ENCODE data around the gene PTPRD.

DNA sequence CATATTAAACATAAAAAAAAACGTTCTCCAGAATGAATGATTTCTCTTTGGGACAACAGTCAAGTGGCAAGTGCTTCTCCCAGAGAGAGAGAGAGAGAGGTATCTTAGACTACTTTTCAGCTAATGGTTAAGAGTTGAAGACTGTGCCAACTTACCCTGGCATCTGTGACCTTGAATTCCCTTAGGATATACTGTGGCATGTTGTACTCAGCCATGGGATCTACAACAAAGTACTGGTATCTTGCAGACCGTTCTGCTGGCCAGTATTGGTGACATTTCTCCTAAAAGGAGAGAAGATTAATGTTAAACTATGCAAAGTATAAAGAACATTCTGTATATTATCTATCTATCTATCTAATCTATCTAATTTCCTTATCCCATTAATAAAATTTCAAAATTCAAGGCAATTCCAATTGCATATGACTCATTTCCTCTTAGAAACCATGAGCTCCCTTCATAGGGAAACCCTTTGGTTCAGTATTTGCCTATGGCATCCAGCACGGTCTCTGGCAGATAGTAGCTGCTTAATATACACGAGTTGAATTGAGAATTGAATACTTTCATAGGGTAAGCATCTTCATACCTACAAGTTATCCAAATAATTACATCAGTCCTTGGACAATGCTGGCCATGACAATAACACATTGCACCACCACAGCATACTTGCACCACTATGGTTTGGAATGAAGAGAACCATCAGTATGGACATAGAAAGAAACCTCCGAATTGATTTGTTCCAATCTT, 2273.9 kb downstream of the PTPRD start:
- TF ChIP-seq, protein P1, sequence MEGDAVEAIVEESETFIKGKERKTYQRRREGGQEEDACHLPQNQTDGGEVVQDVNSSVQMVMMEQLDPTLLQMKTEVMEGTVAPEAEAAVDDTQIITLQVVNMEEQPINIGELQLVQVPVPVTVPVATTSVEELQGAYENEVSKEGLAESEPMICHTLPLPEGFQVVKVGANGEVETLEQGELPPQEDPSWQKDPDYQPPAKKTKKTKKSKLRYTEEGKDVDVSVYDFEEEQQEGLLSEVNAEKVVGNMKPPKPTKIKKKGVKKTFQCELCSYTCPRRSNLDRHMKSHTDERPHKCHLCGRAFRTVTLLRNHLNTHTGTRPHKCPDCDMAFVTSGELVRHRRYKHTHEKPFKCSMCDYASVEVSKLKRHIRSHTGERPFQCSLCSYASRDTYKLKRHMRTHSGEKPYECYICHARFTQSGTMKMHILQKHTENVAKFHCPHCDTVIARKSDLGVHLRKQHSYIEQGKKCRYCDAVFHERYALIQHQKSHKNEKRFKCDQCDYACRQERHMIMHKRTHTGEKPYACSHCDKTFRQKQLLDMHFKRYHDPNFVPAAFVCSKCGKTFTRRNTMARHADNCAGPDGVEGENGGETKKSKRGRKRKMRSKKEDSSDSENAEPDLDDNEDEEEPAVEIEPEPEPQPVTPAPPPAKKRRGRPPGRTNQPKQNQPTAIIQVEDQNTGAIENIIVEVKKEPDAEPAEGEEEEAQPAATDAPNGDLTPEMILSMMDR (conservative IDR thresholded peaks at IDR 0.05; ENCODE audit: low read depth, low read length), result no peak
- TF ChIP-seq FOS (IDR thresholded peaks at IDR 0.05; ENCODE audit: low read depth, low read length) (no peak), POLR2A (IDR thresholded peaks at IDR 0.05; ENCODE audit: low read depth, low read length) (no peak), MXI1 (IDR thresholded peaks at IDR 0.05; ENCODE audit: borderline replicate concordance, low read depth, low read length) (no peak), CEBPB (IDR thresholded peaks at IDR 0.05; ENCODE audit: low read depth, low read length) (no peak), CHD1 (IDR thresholded peaks at IDR 0.05; ENCODE audit: low read depth, low read length) (no peak), MAZ (IDR thresholded peaks at IDR 0.05; ENCODE audit: borderline replicate concordance, low read depth, low read length) (no peak), RAD21 (IDR thresholded peaks at IDR 0.05; ENCODE audit: low read length) (no peak), RFX5 (IDR thresholded peaks at IDR 0.05; ENCODE audit: low read depth, low read length) (no peak)
- TF ChIP-seq, protein P2, sequence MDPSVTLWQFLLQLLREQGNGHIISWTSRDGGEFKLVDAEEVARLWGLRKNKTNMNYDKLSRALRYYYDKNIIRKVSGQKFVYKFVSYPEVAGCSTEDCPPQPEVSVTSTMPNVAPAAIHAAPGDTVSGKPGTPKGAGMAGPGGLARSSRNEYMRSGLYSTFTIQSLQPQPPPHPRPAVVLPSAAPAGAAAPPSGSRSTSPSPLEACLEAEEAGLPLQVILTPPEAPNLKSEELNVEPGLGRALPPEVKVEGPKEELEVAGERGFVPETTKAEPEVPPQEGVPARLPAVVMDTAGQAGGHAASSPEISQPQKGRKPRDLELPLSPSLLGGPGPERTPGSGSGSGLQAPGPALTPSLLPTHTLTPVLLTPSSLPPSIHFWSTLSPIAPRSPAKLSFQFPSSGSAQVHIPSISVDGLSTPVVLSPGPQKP (IDR thresholded peaks at IDR 0.05; ENCODE audit: borderline replicate concordance, low read depth, low read length), result no peak
